HL-60 (cell line): Measurements from ENCODE around the gene IFFO2.

ENCODE experiments used
- DNase-seq, 2 experiments: peaks; one replicate each; pipeline ENCODE4 v3.0.0-alpha.2; 2010 to 2020; ENCODE audit warnings: low read depth in 1 of 2, low spot score in 1 of 2
- H3K27ac ChIP-seq: fragments of 250-450 bp; sonication (Bioruptor Pico); replicated peaks from 2 replicates; pipeline ENCODE4 v1.5.1; 2020; ENCODE audit warnings: mild to moderate bottlenecking, moderate library complexity
- H3K27me3 ChIP-seq: fragments of 250-450 bp; sonication (Bioruptor Pico); 2 replicates; pipeline ENCODE4 v1.5.1; 2021; ENCODE audit warnings: mild to moderate bottlenecking, moderate library complexity; ENCODE audit not compliant: insufficient read depth, poor library complexity, severe bottlenecking
- H3K4me3 ChIP-seq: replicated peaks from 2 replicates; pipeline ENCODE4 v1.5.1; 2011; ENCODE audit warnings: mild to moderate bottlenecking, control low read depth, low read length; ENCODE audit not compliant: insufficient read depth
- GABPA ChIP-seq: IDR thresholded peaks from 2 replicates; pipeline ENCODE4 v1.6.1; 2012; ENCODE audit warnings: low read depth
- POLR2AphosphoS5 ChIP-seq: IDR thresholded peaks from 2 replicates; pipeline ENCODE4 v1.6.1; 2012; ENCODE audit warnings: low read depth
- SPI1 ChIP-seq: IDR thresholded peaks from 2 replicates; pipeline ENCODE4 v1.6.1; 2012; ENCODE audit warnings: low read depth, mild to moderate bottlenecking, borderline replicate concordance
- long read RNA-seq: library from polyadenylated mRNA; unstranded; transcript quantifications from one replicate; pipeline ENCODE4 v2.0.0, GENCODE V29; 2020
- TF ChIP-seq, protein P1 (sequence below): IDR thresholded peaks from 2 replicates; pipeline ENCODE4 v1.6.1; 2012; ENCODE audit warnings: low read depth; ENCODE audit not compliant: insufficient replicate concordance
- TF ChIP-seq, protein P2 (sequence below): IDR thresholded peaks from one replicate; pipeline ENCODE4 v1.5.1; 2011; ENCODE audit warnings: low read length, control low read depth, inconsistent platforms; ENCODE audit not compliant: insufficient read depth

Gene IFFO2
- long read RNA-seq: 0 reads

GRCh38 chr1:18956193-18957135 is at the start of gene IFFO2:
Gene IFFO2 (minus strand): TSS chr1:18956676. CDS start chr1:18956332, 344 bp downstream.
- DNase-seq: peak; percentile 76 to 90
- Histone ChIP-seq H3K27ac (no peak within 1 kb of the TSS), H3K27me3 (peaks cover 30% of the 10 kb centered on the region), H3K4me3 (peak within 1 kb of the TSS; percentile 63)
- TF ChIP-seq SPI1 (no peak), GABPA (no peak), POLR2AphosphoS5 (no peak)
- TF ChIP-seq, protein P1, sequence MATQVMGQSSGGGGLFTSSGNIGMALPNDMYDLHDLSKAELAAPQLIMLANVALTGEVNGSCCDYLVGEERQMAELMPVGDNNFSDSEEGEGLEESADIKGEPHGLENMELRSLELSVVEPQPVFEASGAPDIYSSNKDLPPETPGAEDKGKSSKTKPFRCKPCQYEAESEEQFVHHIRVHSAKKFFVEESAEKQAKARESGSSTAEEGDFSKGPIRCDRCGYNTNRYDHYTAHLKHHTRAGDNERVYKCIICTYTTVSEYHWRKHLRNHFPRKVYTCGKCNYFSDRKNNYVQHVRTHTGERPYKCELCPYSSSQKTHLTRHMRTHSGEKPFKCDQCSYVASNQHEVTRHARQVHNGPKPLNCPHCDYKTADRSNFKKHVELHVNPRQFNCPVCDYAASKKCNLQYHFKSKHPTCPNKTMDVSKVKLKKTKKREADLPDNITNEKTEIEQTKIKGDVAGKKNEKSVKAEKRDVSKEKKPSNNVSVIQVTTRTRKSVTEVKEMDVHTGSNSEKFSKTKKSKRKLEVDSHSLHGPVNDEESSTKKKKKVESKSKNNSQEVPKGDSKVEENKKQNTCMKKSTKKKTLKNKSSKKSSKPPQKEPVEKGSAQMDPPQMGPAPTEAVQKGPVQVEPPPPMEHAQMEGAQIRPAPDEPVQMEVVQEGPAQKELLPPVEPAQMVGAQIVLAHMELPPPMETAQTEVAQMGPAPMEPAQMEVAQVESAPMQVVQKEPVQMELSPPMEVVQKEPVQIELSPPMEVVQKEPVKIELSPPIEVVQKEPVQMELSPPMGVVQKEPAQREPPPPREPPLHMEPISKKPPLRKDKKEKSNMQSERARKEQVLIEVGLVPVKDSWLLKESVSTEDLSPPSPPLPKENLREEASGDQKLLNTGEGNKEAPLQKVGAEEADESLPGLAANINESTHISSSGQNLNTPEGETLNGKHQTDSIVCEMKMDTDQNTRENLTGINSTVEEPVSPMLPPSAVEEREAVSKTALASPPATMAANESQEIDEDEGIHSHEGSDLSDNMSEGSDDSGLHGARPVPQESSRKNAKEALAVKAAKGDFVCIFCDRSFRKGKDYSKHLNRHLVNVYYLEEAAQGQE: no peak
- TF ChIP-seq, protein P2, sequence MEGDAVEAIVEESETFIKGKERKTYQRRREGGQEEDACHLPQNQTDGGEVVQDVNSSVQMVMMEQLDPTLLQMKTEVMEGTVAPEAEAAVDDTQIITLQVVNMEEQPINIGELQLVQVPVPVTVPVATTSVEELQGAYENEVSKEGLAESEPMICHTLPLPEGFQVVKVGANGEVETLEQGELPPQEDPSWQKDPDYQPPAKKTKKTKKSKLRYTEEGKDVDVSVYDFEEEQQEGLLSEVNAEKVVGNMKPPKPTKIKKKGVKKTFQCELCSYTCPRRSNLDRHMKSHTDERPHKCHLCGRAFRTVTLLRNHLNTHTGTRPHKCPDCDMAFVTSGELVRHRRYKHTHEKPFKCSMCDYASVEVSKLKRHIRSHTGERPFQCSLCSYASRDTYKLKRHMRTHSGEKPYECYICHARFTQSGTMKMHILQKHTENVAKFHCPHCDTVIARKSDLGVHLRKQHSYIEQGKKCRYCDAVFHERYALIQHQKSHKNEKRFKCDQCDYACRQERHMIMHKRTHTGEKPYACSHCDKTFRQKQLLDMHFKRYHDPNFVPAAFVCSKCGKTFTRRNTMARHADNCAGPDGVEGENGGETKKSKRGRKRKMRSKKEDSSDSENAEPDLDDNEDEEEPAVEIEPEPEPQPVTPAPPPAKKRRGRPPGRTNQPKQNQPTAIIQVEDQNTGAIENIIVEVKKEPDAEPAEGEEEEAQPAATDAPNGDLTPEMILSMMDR: no peak

GRCh38 chr1:19006000-19006399 is 49.5 kb upstream of the IFFO2 start:
- TF ChIP-seq POLR2AphosphoS5: no peak
- no peak for TF ChIP-seq SPI1
- TF ChIP-seq, protein P2: no peak
- no peak for TF ChIP-seq GABPA
- TF ChIP-seq, protein P1: no peak
- DNase-seq: no peak
- Histone ChIP-seq H3K27ac (no peak overlapping the region), H3K27me3 (no peaks in the 10 kb centered on the region), H3K4me3 (no peak overlapping the region)

- Histone ChIP-seq H3K4me3 (no peak overlapping the region), H3K27me3 (no peaks in the 10 kb centered on the region), H3K27ac (no peak overlapping the region)
- TF ChIP-seq, protein P2: no peak
- TF ChIP-seq GABPA (no peak), POLR2AphosphoS5 (no peak), SPI1 (no peak)
- TF ChIP-seq, protein P1: no peak
- DNase-seq: no peak
These were observed 47.2 kb upstream of the IFFO2 start for GRCh38 chr1:19003371-19004290.
